Mesendoderm (in vitro differentiated cells): ENCODE measurements around the gene PCNX1.

Source experiments
- DNase-seq: peaks from one replicate; pipeline ENCODE4 v3.0.0; 2013
- H2AK5ac ChIP-seq: 2 replicates; pipeline ENCODE4 v1.6.1; 2013; ENCODE audit warnings: low read length, inconsistent platforms
- H2BK120ac ChIP-seq: 2 replicates; pipeline ENCODE4 v1.6.1; 2013; ENCODE audit warnings: low read depth, mild to moderate bottlenecking, low read length, moderate library complexity, mixed read lengths
- H2BK15ac ChIP-seq: replicated peaks from 2 replicates; pipeline ENCODE4 v1.6.1; 2013; ENCODE audit warnings: low read depth, mild to moderate bottlenecking, moderate library complexity
- H2BK5ac ChIP-seq: 2 replicates; pipeline ENCODE4 v1.6.1; 2013; ENCODE audit warnings: low read length, inconsistent platforms
- H3K18ac ChIP-seq: 2 replicates; pipeline ENCODE4 v1.6.1; 2013; ENCODE audit warnings: mild to moderate bottlenecking, low read length, mixed read lengths
- H3K23ac ChIP-seq: one replicate; pipeline ENCODE4 v1.6.1; 2013; ENCODE audit warnings: low read length
- H3K27ac ChIP-seq: 2 replicates; pipeline ENCODE4 v1.5.1; 2013; ENCODE audit warnings: low read depth, mild to moderate bottlenecking, inconsistent platforms, low read length, moderate library complexity
- H3K27me3 ChIP-seq: 2 replicates; pipeline ENCODE4 v1.6.1; 2013; ENCODE audit warnings: low read length, control low read depth, mild to moderate bottlenecking, inconsistent platforms; ENCODE audit not compliant: insufficient read depth, poor library complexity
- H3K36me3 ChIP-seq: 2 replicates; pipeline ENCODE4 v1.6.1; 2013; ENCODE audit warnings: low read length, inconsistent platforms; ENCODE audit not compliant: control insufficient read depth, insufficient read depth
- H3K4ac ChIP-seq: one replicate; pipeline ENCODE4 v1.6.1; 2013; ENCODE audit warnings: low read depth, mild to moderate bottlenecking, low read length, moderate library complexity
- H3K4me1 ChIP-seq: 2 replicates; pipeline ENCODE4 v1.6.1; 2013; ENCODE audit warnings: low read depth, low read length, inconsistent platforms; ENCODE audit not compliant: control insufficient read depth
- H3K4me2 ChIP-seq: 2 replicates; pipeline ENCODE4 v1.6.1; 2013; ENCODE audit warnings: low read length
- H3K4me3 ChIP-seq: 2 replicates; pipeline ENCODE4 v1.5.1; 2013; ENCODE audit warnings: mild to moderate bottlenecking, low read length
- H3K56ac ChIP-seq: one replicate; pipeline ENCODE4 v1.6.1; 2013; ENCODE audit warnings: low read length
- H3K79me1 ChIP-seq: 2 replicates; pipeline ENCODE4 v1.6.1; 2013; ENCODE audit warnings: low read length, inconsistent platforms
- H3K79me2 ChIP-seq: 2 replicates; pipeline ENCODE4 v1.6.1; 2013; ENCODE audit warnings: mild to moderate bottlenecking, low read length; ENCODE audit not compliant: control insufficient read depth, insufficient read depth
- H3K9ac ChIP-seq: 2 replicates; pipeline ENCODE4 v1.6.1; 2013; ENCODE audit warnings: low read length, inconsistent platforms
- H4K5ac ChIP-seq: one replicate; pipeline ENCODE4 v1.6.1; 2013; ENCODE audit warnings: low read length
- H4K8ac ChIP-seq: one replicate; pipeline ENCODE4 v1.6.1; 2013; ENCODE audit warnings: low read depth, mild to moderate bottlenecking, control low read depth, low read length, moderate library complexity
- WGBS: extraction: QIAGEN DNeasy Blood & Tissue Kit; methylation state at CpG from one replicate; pipeline ENCODE4 v1.1.7; 2013; ENCODE audit warnings: low lambda C conversion rate, missing lambda C conversion rate; ENCODE audit not compliant: insufficient coverage; ENCODE audit errors: extremely low coverage; 5-methylcytosine and 5-hydroxymethylcytosine counted together

PCNX1 gene

GRCh38 chr14:70976591-70976990, 69.3 kb downstream of the PCNX1 start:
- Histone ChIP-seq H4K8ac (no peak overlapping the region), H3K27ac (no peak overlapping the region), H3K4me2 (no peak overlapping the region), H2BK5ac (no peak overlapping the region), H2AK5ac (no peak overlapping the region), H3K4ac (no peak overlapping the region), H3K79me1 (peaks cover 5% of the 10 kb centered on the region), H3K56ac (no peak overlapping the region), H2BK120ac (no peak overlapping the region), H3K36me3 (peaks cover 5% of the 10 kb centered on the region), H3K79me2 (no peaks in the 10 kb centered on the region), H4K5ac (no peak overlapping the region), H3K4me3 (no peak overlapping the region), H3K23ac (no peak overlapping the region), H3K9ac (no peak overlapping the region), H3K4me1 (no peaks in the 10 kb centered on the region), H2BK15ac (no peak overlapping the region), H3K18ac (no peak overlapping the region), H3K27me3 (no peaks in the 10 kb centered on the region)
- DNase-seq: no peak
- no CpG with 5 or more reads among the region's 6 CpGs for WGBS

- no CpG with 5 or more reads among the region's 6 CpGs for WGBS
Measured at GRCh38 chr14:70981000-70981952, 74.0 kb downstream of the PCNX1 start.

GRCh38 chr14:70982200-70982599, 74.9 kb downstream of the PCNX1 start:
- Histone ChIP-seq H3K18ac (no peak overlapping the region), H3K27me3 (no peaks in the 10 kb centered on the region), H3K4me3 (no peak overlapping the region), H3K23ac (no peak overlapping the region), H2BK15ac (no peak overlapping the region), H2BK5ac (no peak overlapping the region), H3K4me2 (no peak overlapping the region), H2AK5ac (no peak overlapping the region), H3K4me1 (no peaks in the 10 kb centered on the region), H3K79me1 (peaks cover 4% of the 10 kb centered on the region), H3K9ac (no peak overlapping the region), H3K36me3 (peaks cover 2% of the 10 kb centered on the region), H4K8ac (no peak overlapping the region), H2BK120ac (no peak overlapping the region), H3K79me2 (no peaks in the 10 kb centered on the region), H4K5ac (no peak overlapping the region), H3K27ac (no peak overlapping the region), H3K4ac (no peak overlapping the region), H3K56ac (no peak overlapping the region)
- DNase-seq: no peak
- no CpG with 5 or more reads among the region's 1 CpG for WGBS

More at GRCh38 chr14:70981000-70981952, 74.0 kb downstream of the PCNX1 start:
- no peak overlapping the region for H3K18ac ChIP-seq
- no peak overlapping the region for H3K4ac ChIP-seq
- H2AK5ac ChIP-seq: no peak overlapping the region
- no peak overlapping the region for H3K9ac ChIP-seq
- no peak overlapping the region for H4K8ac ChIP-seq
- peaks cover 5% of the 10 kb centered on the region for H3K36me3 ChIP-seq
- H3K56ac ChIP-seq: no peak overlapping the region
- H2BK120ac ChIP-seq: no peak overlapping the region
- no peak overlapping the region for H3K4me3 ChIP-seq
- no peak overlapping the region for H3K4me2 ChIP-seq
- peaks cover 3% of the 10 kb centered on the region for H3K79me1 ChIP-seq
- H2BK5ac ChIP-seq: no peak overlapping the region
- no peaks in the 10 kb centered on the region for H3K4me1 ChIP-seq
- no peak for DNase-seq
- no peaks in the 10 kb centered on the region for H3K79me2 ChIP-seq
- H3K23ac ChIP-seq: no peak overlapping the region
- no peak overlapping the region for H2BK15ac ChIP-seq
- H4K5ac ChIP-seq: no peak overlapping the region
- H3K27me3 ChIP-seq: no peaks in the 10 kb centered on the region
- no peak overlapping the region for H3K27ac ChIP-seq

- Histone ChIP-seq H3K27me3 (no peaks in the 10 kb centered on the region), H3K27ac (no peak overlapping the region), H4K8ac (no peak overlapping the region), H3K4me2 (no peak overlapping the region), H3K23ac (no peak overlapping the region), H3K18ac (no peak overlapping the region), H3K79me2 (no peaks in the 10 kb centered on the region), H3K56ac (no peak overlapping the region), H2AK5ac (no peak overlapping the region), H3K36me3 (no peaks in the 10 kb centered on the region), H3K4me3 (no peak overlapping the region), H2BK15ac (no peak overlapping the region), H3K4me1 (no peaks in the 10 kb centered on the region), H2BK120ac (no peak overlapping the region), H3K9ac (no peak overlapping the region), H4K5ac (no peak overlapping the region), H3K79me1 (peaks cover 2% of the 10 kb centered on the region), H2BK5ac (no peak overlapping the region), H3K4ac (no peak overlapping the region)
- WGBS: no CpG with 5 or more reads among the region's 1 CpG
- DNase-seq: no peak
Measured at GRCh38 chr14:70987041-70987440, 79.8 kb downstream of the PCNX1 start.

GRCh38 chr14:70988452-70988851, 81.2 kb downstream of the PCNX1 start:
- Histone ChIP-seq H3K9ac (no peak overlapping the region), H3K4ac (no peak overlapping the region), H3K23ac (no peak overlapping the region), H3K4me2 (no peak overlapping the region), H3K4me1 (no peaks in the 10 kb centered on the region), H3K27me3 (no peaks in the 10 kb centered on the region), H3K56ac (no peak overlapping the region), H3K27ac (no peak overlapping the region), H4K5ac (no peak overlapping the region), H3K4me3 (no peak overlapping the region), H3K18ac (no peak overlapping the region), H3K36me3 (no peaks in the 10 kb centered on the region), H2BK15ac (no peak overlapping the region), H3K79me2 (no peaks in the 10 kb centered on the region), H2AK5ac (no peak overlapping the region), H2BK120ac (no peak overlapping the region), H2BK5ac (no peak overlapping the region), H4K8ac (no peak overlapping the region), H3K79me1 (peaks cover 2% of the 10 kb centered on the region)
- DNase-seq: no peak
- WGBS: no CpG with 5 or more reads among the region's 10 CpGs

GRCh38 chr14:70993931-70994330, 86.7 kb downstream of the PCNX1 start:
- Histone ChIP-seq H3K18ac (no peak overlapping the region), H3K36me3 (no peaks in the 10 kb centered on the region), H3K9ac (no peak overlapping the region), H3K4me3 (no peak overlapping the region), H2BK120ac (no peak overlapping the region), H3K27ac (no peak overlapping the region), H3K4me2 (no peak overlapping the region), H3K23ac (no peak overlapping the region), H4K8ac (no peak overlapping the region), H2AK5ac (no peak overlapping the region), H3K79me1 (no peaks in the 10 kb centered on the region), H2BK15ac (no peak overlapping the region), H3K56ac (no peak overlapping the region), H2BK5ac (no peak overlapping the region), H3K27me3 (no peaks in the 10 kb centered on the region), H3K4ac (no peak overlapping the region), H3K4me1 (no peaks in the 10 kb centered on the region), H4K5ac (no peak overlapping the region), H3K79me2 (no peaks in the 10 kb centered on the region)
- DNase-seq: no peak
